ENCODE data around the gene WFS1.

Gene WFS1

GRCh38 chr4:6245246-6246169 lies 24.1 kb upstream of the WFS1 start:
- DNase-seq (ENCODE audit: low spot score) = no peak
- H3K27ac ChIP-seq = no peak overlapping the region
- no peak for TF ChIP-seq CTCF (conservative IDR thresholded peaks at IDR 0.05; ENCODE audit: low read depth)
- ChIA-PET CTCF (interaction anchor here (0.6 kb wide), 1 partner anchor 303 kb away, joined by 3 read pairs; no protein-coding TSS in a partner anchor), POLR2A (ENCODE audit: low non-redundant PET) (no interaction called here)

GRCh38 chr4:6246170-6246634 lies 23.4 kb upstream of the WFS1 start:
- no peak for TF ChIP-seq CTCF (conservative IDR thresholded peaks at IDR 0.05; ENCODE audit: low read depth)
- H3K27ac ChIP-seq = no peak overlapping the region
- no peak for DNase-seq (ENCODE audit: low spot score)
- CTCF ChIA-PET = interaction anchor here (0.6 kb wide), 2 partner anchors 302 to 906 kb away, joined by 3 read pairs; no protein-coding TSS in a partner anchor
- POLR2A ChIA-PET (ENCODE audit: low non-redundant PET) = no interaction called here

- ChIA-PET POLR2A (ENCODE audit: low non-redundant PET) (no interaction called here), CTCF (interaction anchor here (4.3 kb wide), 1 partner anchor 80 kb away, joined by 87 read pairs; no protein-coding TSS in a partner anchor)
- no peak overlapping the region for H3K27ac ChIP-seq
- TF ChIP-seq CTCF (conservative IDR thresholded peaks at IDR 0.05; ENCODE audit: low read depth) = no peak
- DNase-seq (ENCODE audit: low spot score) = no peak
Observed at GRCh38 chr4:6248394-6248793, 21.3 kb upstream of the WFS1 start.

- ChIA-PET POLR2A (ENCODE audit: low non-redundant PET) (no interaction called here), CTCF (interaction anchor here (0.5 to 4.3 kb wide), 15 partner anchors 11 to 310 kb away, joined by 3 to 87 read pairs (median 3); partner anchors contain the start of gene WFS1)
- DNase-seq (ENCODE audit: low spot score) = peak; percentile 55
- H3K27ac ChIP-seq = no peak overlapping the region
- peak; percentile 77 for TF ChIP-seq CTCF (conservative IDR thresholded peaks at IDR 0.05; ENCODE audit: low read depth)
Observed at GRCh38 chr4:6250235-6250983, 19.2 kb upstream of the WFS1 start.

DNA sequence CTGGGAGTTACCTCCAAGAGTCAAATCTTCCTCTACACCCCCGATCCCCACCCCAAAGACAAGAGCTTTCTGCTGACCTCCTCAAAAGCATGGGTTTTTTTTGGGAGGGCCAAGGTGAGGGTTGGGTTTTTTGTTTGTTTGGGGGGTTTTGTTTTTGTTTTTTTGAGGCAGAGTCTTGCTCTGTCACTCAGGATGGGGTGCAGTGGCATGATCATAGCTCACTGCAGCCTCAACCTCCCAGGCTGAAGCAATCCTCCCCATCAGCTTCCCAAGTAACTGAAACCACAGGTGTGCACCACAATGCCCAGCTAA lies 18.7 kb upstream of the WFS1 start:
- H3K27ac ChIP-seq = no peak overlapping the region
- CTCF ChIA-PET = interaction anchor here (0.5 to 4.3 kb wide), 11 partner anchors 10 to 310 kb away, joined by 3 to 87 read pairs (median 3); no protein-coding TSS in a partner anchor
- TF ChIP-seq CTCF (conservative IDR thresholded peaks at IDR 0.05; ENCODE audit: low read depth) = peak; percentile 36; the same call in 1 of the 2 replicates
- POLR2A ChIA-PET (ENCODE audit: low non-redundant PET) = no interaction called here
- DNase-seq (ENCODE audit: low spot score) = no peak

GRCh38 chr4:6251365-6251764 lies 18.3 kb upstream of the WFS1 start:
- DNase-seq (ENCODE audit: low spot score) = no peak
- no peak overlapping the region for H3K27ac ChIP-seq
- TF ChIP-seq CTCF (conservative IDR thresholded peaks at IDR 0.05; ENCODE audit: low read depth) = no peak
- POLR2A ChIA-PET (ENCODE audit: low non-redundant PET) = no interaction called here
- CTCF ChIA-PET = interaction anchor here (0.5 to 4.3 kb wide), 11 partner anchors 10 to 309 kb away, joined by 3 to 87 read pairs (median 3); no protein-coding TSS in a partner anchor
